Measurements from ENCODE around the gene ZNF14. TPM values are rescaled to one million over a fixed set of nuclear protein-coding genes. Genes with fewer than 3 reads are reported as not detected.

ZNF14 gene
- polyA plus RNA-seq, 2 of the 4 experiments (the other 2 are of a cell fraction): 1.6 to 2.8 TPM

DNA sequence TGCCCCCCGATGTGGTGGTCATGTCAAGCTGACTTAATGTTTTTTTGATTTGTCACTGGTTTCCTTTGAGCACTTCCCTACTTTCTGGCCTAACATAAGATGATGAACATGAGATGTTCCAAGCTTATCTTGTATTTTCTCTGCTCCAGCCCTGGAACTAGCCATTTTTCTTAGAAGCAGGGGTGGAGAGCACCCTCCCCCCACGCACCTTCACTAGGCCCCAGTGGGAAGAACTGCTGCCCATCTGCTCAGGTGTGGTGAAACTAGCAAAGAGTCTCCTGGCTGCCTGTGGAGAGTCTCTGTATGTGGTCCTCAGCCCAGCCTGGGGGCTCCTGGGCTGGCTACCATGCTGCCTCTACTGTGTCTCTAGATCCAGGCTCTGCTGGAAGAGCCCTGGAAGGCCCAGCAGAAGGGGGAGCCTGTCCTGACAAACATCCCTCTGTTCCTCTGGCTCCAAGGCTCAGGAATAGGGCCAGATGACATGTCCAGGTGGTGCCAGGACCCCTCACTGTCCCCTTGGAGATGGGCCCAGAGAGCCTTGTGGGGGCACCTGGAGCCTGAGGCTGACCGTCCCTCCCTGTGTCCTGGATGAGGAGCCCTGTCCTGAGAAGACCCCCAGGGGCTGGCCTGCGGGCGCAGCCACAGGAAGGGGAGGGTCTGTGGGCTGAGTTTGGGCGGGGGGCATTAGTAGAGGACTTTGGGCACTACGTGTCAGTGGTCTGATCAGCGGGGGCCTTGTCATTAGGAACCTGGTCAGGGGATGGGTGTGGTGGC lies 4.8 kb upstream of the ZNF14 start:
- DNase-seq (ENCODE audit: low read depth in 1 of 2, low spot score in 1 of 2): no peak
- POLR2A ChIA-PET: no interaction called here
- WGBS (ENCODE audit: missing lambda C conversion rate): 1% methylated on average over 4 of the region's 8 CpGs
- FAIRE-seq: no peak
- Histone ChIP-seq H3K4me2 (no peak overlapping the region), H3K9me3 (peaks cover 12% of the 10 kb centered on the region), H3K27ac (no peak overlapping the region), H3K4me3 (no peak overlapping the region), H3K4me1 (no peaks in the 10 kb centered on the region)
- CTCF ChIA-PET: no interaction called here
- TF ChIP-seq, protein P1, sequence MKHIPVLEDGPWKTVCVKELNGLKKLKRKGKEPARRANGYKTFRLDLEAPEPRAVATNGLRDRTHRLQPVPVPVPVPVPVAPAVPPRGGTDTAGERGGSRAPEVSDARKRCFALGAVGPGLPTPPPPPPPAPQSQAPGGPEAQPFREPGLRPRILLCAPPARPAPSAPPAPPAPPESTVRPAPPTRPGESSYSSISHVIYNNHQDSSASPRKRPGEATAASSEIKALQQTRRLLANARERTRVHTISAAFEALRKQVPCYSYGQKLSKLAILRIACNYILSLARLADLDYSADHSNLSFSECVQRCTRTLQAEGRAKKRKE (CRISPR knock-in tag; IDR thresholded peaks at IDR 0.05; ENCODE audit: low read depth): no peak
- TF ChIP-seq, protein P2, sequence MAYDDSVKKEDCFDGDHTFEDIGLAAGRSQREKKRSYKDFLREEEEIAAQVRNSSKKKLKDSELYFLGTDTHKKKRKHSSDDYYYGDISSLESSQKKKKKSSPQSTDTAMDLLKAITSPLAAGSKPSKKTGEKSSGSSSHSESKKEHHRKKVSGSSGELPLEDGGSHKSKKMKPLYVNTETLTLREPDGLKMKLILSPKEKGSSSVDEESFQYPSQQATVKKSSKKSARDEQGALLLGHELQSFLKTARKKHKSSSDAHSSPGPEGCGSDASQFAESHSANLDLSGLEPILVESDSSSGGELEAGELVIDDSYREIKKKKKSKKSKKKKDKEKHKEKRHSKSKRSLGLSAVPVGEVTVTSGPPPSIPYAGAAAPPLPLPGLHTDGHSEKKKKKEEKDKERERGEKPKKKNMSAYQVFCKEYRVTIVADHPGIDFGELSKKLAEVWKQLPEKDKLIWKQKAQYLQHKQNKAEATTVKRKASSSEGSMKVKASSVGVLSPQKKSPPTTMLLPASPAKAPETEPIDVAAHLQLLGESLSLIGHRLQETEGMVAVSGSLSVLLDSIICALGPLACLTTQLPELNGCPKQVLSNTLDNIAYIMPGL (CRISPR knock-in tag; IDR thresholded peaks at IDR 0.05; ENCODE audit: borderline replicate concordance): no peak
- TF ChIP-seq SREBF2 (IDR thresholded peaks at IDR 0.05) (no peak), POLR2AphosphoS2 (conservative IDR thresholded peaks at IDR 0.05; ENCODE audit: low read length) (no peak), RARB (CRISPR knock-in tag; IDR thresholded peaks at IDR 0.05) (no peak), NPAS2 (CRISPR knock-in tag; IDR thresholded peaks at IDR 0.05; ENCODE audit: borderline replicate concordance) (no peak), MAZ (IDR thresholded peaks at IDR 0.05; ENCODE audit: borderline replicate concordance, low read depth, low read length) (no peak), JUNB (IDR thresholded peaks at IDR 0.05) (no peak), HOXB5 (CRISPR knock-in tag; IDR thresholded peaks at IDR 0.05) (no peak), NR3C1 (IDR thresholded peaks at IDR 0.05) (no peak), ZNF302 (CRISPR knock-in tag; IDR thresholded peaks at IDR 0.05) (no peak), KDM5A (IDR thresholded peaks at IDR 0.05) (no peak), CBX8 (IDR thresholded peaks at IDR 0.05) (no peak)
- TF ChIP-seq, protein P3, sequence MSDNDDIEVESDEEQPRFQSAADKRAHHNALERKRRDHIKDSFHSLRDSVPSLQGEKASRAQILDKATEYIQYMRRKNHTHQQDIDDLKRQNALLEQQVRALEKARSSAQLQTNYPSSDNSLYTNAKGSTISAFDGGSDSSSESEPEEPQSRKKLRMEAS (IDR thresholded peaks at IDR 0.05): no peak
- TF ChIP-seq, protein P4, sequence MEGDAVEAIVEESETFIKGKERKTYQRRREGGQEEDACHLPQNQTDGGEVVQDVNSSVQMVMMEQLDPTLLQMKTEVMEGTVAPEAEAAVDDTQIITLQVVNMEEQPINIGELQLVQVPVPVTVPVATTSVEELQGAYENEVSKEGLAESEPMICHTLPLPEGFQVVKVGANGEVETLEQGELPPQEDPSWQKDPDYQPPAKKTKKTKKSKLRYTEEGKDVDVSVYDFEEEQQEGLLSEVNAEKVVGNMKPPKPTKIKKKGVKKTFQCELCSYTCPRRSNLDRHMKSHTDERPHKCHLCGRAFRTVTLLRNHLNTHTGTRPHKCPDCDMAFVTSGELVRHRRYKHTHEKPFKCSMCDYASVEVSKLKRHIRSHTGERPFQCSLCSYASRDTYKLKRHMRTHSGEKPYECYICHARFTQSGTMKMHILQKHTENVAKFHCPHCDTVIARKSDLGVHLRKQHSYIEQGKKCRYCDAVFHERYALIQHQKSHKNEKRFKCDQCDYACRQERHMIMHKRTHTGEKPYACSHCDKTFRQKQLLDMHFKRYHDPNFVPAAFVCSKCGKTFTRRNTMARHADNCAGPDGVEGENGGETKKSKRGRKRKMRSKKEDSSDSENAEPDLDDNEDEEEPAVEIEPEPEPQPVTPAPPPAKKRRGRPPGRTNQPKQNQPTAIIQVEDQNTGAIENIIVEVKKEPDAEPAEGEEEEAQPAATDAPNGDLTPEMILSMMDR (IDR thresholded peaks at IDR 0.05): no peak
- TF ChIP-seq, protein P5, sequence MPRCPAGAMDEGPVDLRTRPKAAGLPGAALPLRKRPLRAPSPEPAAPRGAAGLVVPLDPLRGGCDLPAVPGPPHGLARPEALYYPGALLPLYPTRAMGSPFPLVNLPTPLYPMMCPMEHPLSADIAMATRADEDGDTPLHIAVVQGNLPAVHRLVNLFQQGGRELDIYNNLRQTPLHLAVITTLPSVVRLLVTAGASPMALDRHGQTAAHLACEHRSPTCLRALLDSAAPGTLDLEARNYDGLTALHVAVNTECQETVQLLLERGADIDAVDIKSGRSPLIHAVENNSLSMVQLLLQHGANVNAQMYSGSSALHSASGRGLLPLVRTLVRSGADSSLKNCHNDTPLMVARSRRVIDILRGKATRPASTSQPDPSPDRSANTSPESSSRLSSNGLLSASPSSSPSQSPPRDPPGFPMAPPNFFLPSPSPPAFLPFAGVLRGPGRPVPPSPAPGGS (IDR thresholded peaks at IDR 0.05): no peak
- ATAC-seq: no peak

DNA sequence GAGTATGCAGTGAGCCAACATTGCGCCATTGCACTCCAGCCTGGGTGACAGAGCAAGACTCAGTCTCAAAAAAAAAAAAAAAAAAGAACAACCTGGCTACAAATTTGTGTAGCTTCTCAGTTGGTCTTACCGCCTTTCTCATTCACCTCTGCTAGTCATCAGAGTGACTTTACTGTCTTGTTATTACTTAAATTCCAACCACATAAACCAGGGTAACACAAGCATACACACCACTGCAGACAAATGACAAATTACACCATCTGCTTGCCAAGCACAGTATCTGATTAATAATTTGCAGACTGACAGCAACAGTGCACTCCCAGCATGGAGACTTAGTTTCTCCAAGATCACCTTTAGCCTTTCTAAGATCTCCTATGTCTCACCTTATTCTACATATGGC lies 11.0 kb downstream of the ZNF14 start:
- ChIA-PET POLR2A (no interaction called here), CTCF (no interaction called here)
- Histone ChIP-seq H3K4me1 (no peaks in the 10 kb centered on the region), H3K9me3 (peaks cover 20% of the 10 kb centered on the region), H3K4me2 (no peak overlapping the region), H3K27ac (no peak overlapping the region), H3K4me3 (no peak overlapping the region)
- no peak for DNase-seq (ENCODE audit: low read depth in 1 of 2, low spot score in 1 of 2)
- no peak for FAIRE-seq
- no peak for ATAC-seq
- WGBS (ENCODE audit: missing lambda C conversion rate): 91% methylated on average over 2 of the region's 2 CpGs
- no peak for TF ChIP-seq EP300 (IDR thresholded peaks at IDR 0.05)
- TF ChIP-seq JUN (IDR thresholded peaks at IDR 0.05): no peak
- no peak for TF ChIP-seq MAZ (IDR thresholded peaks at IDR 0.05; ENCODE audit: borderline replicate concordance, low read depth, low read length)
- TF ChIP-seq KDM1A (IDR thresholded peaks at IDR 0.05; ENCODE audit: low read depth): no peak
- TF ChIP-seq RCOR1 (IDR thresholded peaks at IDR 0.05; ENCODE audit: low read depth, low read length): no peak
- TF ChIP-seq, protein P6, sequence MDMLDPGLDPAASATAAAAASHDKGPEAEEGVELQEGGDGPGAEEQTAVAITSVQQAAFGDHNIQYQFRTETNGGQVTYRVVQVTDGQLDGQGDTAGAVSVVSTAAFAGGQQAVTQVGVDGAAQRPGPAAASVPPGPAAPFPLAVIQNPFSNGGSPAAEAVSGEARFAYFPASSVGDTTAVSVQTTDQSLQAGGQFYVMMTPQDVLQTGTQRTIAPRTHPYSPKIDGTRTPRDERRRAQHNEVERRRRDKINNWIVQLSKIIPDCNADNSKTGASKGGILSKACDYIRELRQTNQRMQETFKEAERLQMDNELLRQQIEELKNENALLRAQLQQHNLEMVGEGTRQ (IDR thresholded peaks at IDR 0.05): no peak
